HG03159 (cell line): Measurements from ENCODE around the gene ADAM15.

ENCODE experiments used
- ATAC-seq: cut with Tn5 transposase; IDR thresholded peaks from one replicate; pipeline ENCODE4 v1.9.1; 2021; ENCODE audit warnings: mild to moderate bottlenecking, moderate library complexity; ENCODE audit not compliant: unreplicated experiment

ADAM15 gene

GRCh38 chr1:155011437-155012025 lies 39.6 kb upstream of the ADAM15 start:
- no peak for ATAC-seq

- no peak for ATAC-seq
Measured at GRCh38 chr1:155012026-155012546, 39.0 kb upstream of the ADAM15 start.

GRCh38 chr1:155012776-155013602 lies 38.1 kb upstream of the ADAM15 start:
- ATAC-seq = no peak

- no peak for ATAC-seq
Measured at GRCh38 chr1:155013632-155014031, 37.5 kb upstream of the ADAM15 start.

DNA sequence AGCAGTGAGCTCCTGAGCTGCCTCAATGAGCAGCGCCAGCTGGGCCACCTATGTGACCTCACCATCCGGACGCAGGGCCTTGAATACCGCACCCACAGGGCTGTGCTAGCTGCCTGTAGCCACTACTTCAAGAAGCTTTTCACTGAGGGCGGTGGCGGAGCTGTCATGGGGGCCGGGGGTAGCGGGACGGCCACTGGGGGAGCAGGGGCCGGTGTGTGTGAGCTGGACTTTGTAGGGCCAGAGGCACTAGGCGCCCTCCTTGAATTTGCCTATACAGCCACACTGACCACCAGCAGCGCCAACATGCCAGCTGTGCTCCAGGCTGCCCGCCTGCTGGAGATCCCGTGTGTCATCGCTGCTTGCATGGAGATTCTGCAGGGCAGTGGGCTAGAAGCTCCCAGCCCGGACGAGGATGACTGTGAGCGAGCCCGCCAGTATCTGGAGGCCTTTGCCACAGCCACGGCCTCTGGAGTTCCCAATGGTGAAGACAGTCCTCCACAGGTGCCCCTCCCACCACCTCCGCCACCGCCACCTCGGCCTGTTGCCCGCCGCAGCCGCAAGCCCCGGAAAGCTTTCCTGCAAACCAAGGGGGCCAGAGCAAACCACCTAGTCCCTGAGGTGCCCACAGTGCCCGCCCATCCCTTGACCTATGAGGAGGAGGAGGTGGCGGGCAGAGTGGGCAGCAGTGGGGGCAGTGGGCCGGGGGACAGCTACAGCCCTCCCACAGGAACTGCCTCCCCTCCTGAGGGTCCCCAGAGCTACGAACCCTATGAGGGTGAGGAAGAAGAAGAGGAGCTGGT lies 36.2 kb upstream of the ADAM15 start:
- no peak for ATAC-seq

DNA sequence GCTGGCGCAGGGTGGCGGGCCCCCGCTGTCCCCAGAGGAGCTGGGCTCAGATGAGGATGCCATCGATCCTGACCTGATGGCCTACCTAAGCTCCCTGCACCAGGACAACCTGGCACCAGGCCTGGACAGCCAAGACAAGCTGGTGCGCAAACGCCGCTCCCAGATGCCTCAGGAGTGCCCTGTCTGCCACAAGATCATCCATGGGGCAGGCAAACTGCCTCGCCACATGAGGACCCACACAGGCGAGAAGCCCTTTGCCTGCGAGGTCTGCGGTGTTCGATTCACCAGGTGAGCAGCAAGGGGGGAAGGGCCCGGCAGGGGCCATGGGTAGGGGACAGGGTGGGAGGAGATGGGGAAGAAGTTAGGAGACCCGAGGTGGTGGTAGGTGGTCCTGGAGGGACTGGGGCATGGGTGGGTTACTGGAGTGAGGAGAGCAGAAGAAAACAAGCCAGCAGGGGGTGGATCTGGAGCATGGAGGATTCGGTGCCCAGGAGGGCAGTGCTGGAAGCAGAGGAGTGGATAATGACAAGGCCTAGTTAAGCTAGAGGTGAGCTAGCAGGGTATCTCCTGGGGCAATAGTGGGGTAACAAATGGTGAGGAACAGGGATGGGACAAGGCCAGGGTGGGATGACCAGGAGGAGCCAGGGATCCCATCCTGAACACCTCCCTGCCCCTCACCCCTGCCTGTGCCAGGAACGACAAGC lies 35.4 kb upstream of the ADAM15 start:
- no peak for ATAC-seq

GRCh38 chr1:155016231-155016831 lies 34.8 kb upstream of the ADAM15 start:
- no peak for ATAC-seq

DNA sequence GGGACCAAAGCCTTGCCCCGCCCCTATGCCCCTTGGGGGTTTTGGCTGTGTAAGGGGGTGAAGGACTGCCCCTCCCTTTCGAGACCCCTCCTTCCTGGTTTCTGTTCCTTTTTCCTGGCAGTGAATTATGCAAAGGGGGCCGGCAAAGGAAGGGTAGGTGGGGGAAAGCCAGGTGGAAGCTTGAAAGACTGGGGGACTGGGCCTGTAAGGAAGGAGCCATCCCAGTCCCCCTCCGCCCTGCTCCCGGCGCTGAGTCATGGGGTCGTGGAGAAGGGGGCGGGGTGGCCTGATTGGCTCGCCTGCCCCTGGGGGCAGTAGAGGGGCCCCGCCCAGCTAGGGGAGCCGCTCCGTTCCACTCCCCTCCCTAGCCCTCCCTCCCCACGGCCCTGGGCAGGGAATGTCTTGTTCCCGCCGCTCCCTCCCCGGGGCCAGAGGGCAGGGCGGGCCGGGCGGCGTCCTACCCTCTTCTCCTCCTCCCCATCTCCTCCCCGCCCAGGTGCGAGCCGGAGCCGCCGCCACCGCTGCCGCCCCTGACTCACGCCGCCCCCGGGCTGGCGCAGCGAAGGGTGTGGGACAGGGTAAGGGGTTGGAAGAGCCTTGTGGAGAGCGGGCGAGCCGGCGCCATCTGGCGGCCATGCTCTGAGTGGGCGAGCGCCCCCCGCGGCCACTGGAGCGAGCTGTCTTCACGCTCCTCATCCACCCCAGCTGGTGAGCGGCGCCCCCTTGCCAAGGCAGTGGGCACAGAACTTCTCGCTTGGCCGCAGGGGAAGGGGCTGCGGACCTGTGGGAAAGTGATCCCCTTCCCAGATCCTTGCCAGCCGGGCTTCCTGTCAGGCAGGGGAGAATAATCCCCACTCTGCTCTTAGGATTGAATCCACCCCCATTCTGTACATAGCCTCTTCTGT lies 33.8 kb upstream of the ADAM15 start:
- peak; percentile 70 for ATAC-seq

DNA sequence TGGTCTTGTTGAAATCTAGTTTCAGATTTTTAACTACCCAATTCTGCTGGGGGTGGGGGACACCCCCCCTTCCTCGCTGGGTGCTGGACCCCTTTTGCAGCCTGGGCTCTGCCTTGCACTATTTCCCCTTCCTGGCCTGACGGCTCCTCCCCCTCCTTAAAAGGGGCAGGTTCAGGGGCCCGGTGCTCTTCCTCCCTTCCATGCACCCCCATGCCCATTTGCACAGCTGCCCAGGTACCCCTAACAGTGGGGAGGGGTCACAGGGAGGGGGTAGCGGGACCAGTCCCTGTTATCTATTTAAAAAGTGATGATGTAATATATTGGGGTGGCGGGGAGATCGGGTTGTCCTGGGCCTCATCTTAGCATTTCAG lies 33.2 kb upstream of the ADAM15 start:
- peak; percentile 8 for ATAC-seq

GRCh38 chr1:155018617-155019348 lies 32.3 kb upstream of the ADAM15 start:
- ATAC-seq = no peak

DNA sequence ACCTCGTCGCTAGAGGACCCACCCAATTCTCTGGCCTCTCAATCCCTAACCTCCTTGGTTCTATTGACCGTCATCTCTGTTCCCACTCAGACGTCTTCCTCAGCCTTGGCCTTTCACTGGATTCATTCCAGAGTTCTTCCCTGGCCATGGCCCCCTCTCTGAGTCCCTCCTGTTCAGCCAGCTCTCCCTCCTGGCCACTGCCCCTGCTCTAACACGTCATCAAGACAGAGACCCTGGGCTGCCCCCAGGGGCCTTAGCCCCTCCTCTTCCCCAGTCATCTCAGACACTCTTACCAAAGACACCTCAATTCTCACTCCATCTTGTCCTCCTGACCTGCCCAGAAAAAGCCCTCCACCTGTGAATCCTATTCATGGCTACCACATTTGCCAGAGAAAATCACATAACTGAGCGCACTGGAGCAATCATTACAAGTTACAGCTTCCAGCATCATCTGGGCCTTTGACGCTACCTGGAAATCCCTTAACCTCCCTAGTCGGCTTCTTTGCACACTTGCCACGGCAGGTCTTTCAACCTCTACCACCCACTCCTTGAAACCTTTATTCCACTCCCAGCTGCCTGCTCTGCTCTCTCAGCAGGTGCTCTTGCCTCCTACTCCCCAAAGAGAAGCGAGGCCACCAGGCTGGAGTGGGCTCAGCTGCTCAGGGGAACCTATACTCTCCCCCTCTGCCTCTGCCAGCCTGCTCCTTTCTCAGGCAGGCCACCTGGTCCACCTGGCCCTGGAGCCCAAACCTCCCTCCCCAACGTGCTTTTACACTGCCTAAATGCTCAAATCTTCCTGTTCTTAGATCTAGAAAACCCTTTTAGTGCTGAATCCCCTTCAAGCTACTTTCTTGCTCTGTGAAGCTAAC lies 31.5 kb upstream of the ADAM15 start:
- no peak for ATAC-seq

DNA sequence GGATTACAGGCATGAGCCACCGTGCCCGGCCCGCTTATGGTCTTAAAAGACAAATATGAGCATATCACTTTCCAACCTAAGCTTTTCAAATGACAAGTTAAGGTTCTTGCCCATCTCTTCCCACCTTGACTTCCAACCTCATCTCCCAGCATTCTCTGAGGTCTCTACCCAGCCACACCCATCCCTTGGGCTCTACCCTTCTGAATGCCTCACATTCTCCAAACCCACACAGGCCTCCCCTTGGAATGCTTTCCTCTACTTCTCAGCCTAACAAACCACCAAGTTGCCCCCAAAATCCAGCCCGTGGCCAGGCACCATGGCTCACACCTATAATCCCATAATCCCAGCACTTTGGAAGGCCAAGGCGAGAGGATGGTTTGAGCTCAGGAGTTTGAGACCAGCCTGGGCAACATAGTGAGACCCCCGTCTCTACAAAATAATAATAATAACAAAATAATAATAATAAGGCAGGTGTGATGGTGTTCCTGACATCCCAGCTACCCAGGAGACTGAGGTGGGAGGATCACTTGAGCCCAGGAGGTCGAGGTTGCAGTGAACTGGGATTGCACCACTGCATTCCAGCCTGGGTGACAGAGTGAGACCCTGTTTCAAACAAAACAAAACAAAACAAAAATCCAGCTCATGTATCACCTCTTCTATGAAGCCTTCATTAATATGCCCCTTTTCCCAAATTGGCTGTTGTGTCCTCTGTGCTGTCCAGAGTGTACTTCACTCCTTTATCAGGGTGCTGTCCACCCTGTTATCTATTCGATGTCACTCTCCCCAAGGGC lies 28.8 kb upstream of the ADAM15 start:
- ATAC-seq = no peak

- ATAC-seq = no peak
Measured at GRCh38 chr1:155022927-155023236, 28.2 kb upstream of the ADAM15 start.

DNA sequence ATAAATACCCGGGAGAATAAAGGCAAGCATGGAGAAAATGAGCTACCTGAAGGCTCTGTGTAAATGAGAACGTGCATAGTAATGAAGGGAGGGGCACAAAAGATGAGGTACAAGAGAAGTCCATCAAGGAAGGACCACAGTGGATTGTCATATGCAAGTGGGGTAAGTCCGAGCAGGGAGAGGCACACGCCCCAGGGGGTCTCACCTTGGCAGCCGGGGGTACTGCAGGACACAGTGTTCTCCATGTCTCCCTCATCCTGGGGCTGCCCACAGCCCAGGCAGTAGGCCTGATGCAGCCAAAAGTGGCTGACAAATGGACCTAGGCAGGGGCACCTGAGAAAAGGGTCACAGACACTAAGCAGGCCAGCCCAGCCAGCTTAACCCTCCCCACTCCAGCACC lies 27.5 kb upstream of the ADAM15 start:
- no peak for ATAC-seq

GRCh38 chr1:155024315-155024714 lies 26.8 kb upstream of the ADAM15 start:
- no peak for ATAC-seq

- ATAC-seq = no peak
Measured at GRCh38 chr1:155026154-155026553, 25.0 kb upstream of the ADAM15 start.

GRCh38 chr1:155026588-155026987 lies 24.5 kb upstream of the ADAM15 start:
- ATAC-seq = no peak
